Esophagus squamous epithelium (tissue), 5 donors: ENCODE results near the gene NRG3. TPM values are rescaled to one million over a fixed set of nuclear protein-coding genes. Genes with fewer than 3 reads are reported as not detected.

Experiments
- DNase-seq: peaks from one replicate; lab custom pipeline; 2025; lab: John Stamatoyannopoulos, UW
- H3K27ac ChIP-seq, 4 donors: fragments of 200-600 bp; sonication (generic); one replicate each; pipeline ENCODE4 v1.5.1; 2016 to 2019; ENCODE audit warnings: mild to moderate bottlenecking in 1 of 4
- H3K27me3 ChIP-seq, 4 donors: fragments of 200-600 bp; sonication (generic); 1 replicate in 3 of 4; 2 replicates in 1 of 4; pipeline versions ENCODE4 v1.5.1 to v1.6.0; 2017 to 2021; ENCODE audit warnings: antibody characterized with exemption in 1 of 4
- H3K36me3 ChIP-seq, 3 donors: fragments of 200-600 bp; sonication (generic); one replicate each; pipeline ENCODE4 v1.5.1; 2016 to 2019
- H3K4me1 ChIP-seq, 3 donors: fragments of 200-600 bp; sonication (generic); one replicate each; pipeline ENCODE4 v1.5.1; 2017 to 2019
- H3K4me3 ChIP-seq, 4 donors: fragments of 200-600 bp; sonication (generic); 1 replicate in 3 of 4; 2 replicates in 1 of 4; pipeline ENCODE4 v1.5.1; 2016 to 2019; ENCODE audit warnings: mild to moderate bottlenecking in 2 of 4, moderate library complexity in 1 of 4
- H3K9me3 ChIP-seq, 3 donors: fragments of 200-600 bp; sonication (generic); one replicate each; pipeline ENCODE4 v1.5.1; 2016 to 2019
- CTCF ChIP-seq, 6 experiments: fragments of 450-650 bp in 4 of 6; fragments of 200-600 bp in 2 of 6; sonication (generic) in 2 of 6; IDR thresholded peaks; one replicate each; pipeline ENCODE4 v1.5.1; 2016 to 2019; ENCODE audit warnings: antibody characterized with exemption in 6 of 6, mild to moderate bottlenecking in 4 of 6, moderate library complexity in 4 of 6
- POLR2A ChIP-seq, 4 donors: fragments of 450-650 bp; IDR thresholded peaks; one replicate each; pipeline ENCODE4 v1.6.1; 2017; ENCODE audit warnings: antibody characterized with exemption in 4 of 4, mild to moderate bottlenecking in 4 of 4, moderate library complexity in 3 of 4
- WGBS, 2 donors: methylation state at CpG; one replicate each; pipeline ENCODE4 v1.1.5; 2018; 5-methylcytosine and 5-hydroxymethylcytosine counted together
- intact Hi-C: fragments of 100-400 bp; cut with DNase I; formaldehyde crosslinking; loops from one replicate; pipeline ENCODE4 v1.15.0; 2022
- total RNA-seq, 4 donors: library from RNA; depleted of rRNA; stranded (reverse); fragments of >200 nt; gene quantifications; one replicate each; pipeline ENCODE4 v1.1.0, GENCODE V29; 2016
- donor health status: DM: yes; HTN: yes; CAD: no.

Gene NRG3
- total RNA-seq, 4 donors from 2014 or later = 0.19 TPM; not detected in 3

- intact Hi-C loops = no loop called here
- H3K4me3 ChIP-seq = no peak overlapping the region
- no peak for TF ChIP-seq POLR2A (IDR thresholded peaks at IDR 0.05)
- TF ChIP-seq CTCF (IDR thresholded peaks at IDR 0.05) = no peak
Measured at GRCh38 chr10:81959016-81959415, 84.0 kb downstream of the NRG3 start.

DNA sequence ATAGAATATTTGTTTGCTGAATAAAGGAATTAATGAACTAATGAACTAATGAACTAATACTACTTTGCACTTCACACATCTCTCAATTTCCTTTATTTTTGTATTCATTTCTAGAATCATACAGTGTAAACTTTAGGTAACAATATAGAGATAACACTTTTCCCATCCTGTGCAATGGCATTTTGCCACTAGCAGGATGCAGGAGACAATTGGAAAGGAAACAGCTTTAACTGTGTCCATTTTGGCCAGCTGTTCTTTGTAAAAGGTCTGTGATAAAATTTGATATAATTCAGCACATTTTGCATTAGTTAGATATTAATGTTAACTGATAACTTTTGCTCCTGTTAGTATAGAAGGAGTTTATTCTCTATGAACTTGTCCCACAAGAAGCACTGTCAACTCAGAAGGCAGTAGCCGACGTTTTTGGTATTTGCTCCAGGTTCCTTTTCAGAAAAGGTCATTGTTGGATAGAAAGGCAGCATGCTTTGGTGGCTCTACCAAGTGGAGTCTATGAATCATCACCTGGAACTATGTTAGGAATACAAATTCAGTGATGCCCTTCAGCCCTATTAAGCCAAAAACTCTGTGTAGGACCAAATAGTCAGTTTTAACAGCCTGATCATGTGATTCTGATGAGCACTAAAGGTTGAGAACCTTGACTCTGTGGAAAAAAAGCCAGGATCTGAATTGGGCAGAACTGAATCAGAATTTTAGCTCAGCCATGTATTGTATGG lies 86.6 kb downstream of the NRG3 start:
- Histone ChIP-seq H3K36me3 (no peaks in the 10 kb centered on the region), H3K4me1 (no peaks in the 10 kb centered on the region), H3K27ac (no peak overlapping the region), H3K9me3 (no peaks in the 10 kb centered on the region), H3K27me3 (no peaks in the 10 kb centered on the region), H3K4me3 (no peak overlapping the region)
- TF ChIP-seq CTCF (IDR thresholded peaks at IDR 0.05) = no peak
- TF ChIP-seq POLR2A (IDR thresholded peaks at IDR 0.05) = no peak
- WGBS, 2 donors = 77 to 85% methylated on average over 2 of the region's 2 CpGs
- intact Hi-C loops = no loop called here
- no peak for DNase-seq

More at GRCh38 chr10:81959016-81959415, 84.0 kb downstream of the NRG3 start:
- Histone ChIP-seq H3K27ac (no peak overlapping the region), H3K36me3 (no peaks in the 10 kb centered on the region), H3K4me1 (no peaks in the 10 kb centered on the region), H3K9me3 (no peaks in the 10 kb centered on the region), H3K27me3 (no peaks in the 10 kb centered on the region)
- DNase-seq = no peak

GRCh38 chr10:81963606-81964005 lies 88.6 kb downstream of the NRG3 start:
- H3K4me1 ChIP-seq = no peaks in the 10 kb centered on the region
- no peaks in the 10 kb centered on the region for H3K27me3 ChIP-seq
- no peak overlapping the region for H3K4me3 ChIP-seq
- no peak for DNase-seq
- 78 to 90% methylated on average over 9 of the region's 9 CpGs for WGBS, 2 donors
- no peaks in the 10 kb centered on the region for H3K36me3 ChIP-seq
- H3K9me3 ChIP-seq = no peaks in the 10 kb centered on the region
- H3K27ac ChIP-seq = no peak overlapping the region
- no peak for TF ChIP-seq POLR2A (IDR thresholded peaks at IDR 0.05)
- intact Hi-C loops = no loop called here

DNA sequence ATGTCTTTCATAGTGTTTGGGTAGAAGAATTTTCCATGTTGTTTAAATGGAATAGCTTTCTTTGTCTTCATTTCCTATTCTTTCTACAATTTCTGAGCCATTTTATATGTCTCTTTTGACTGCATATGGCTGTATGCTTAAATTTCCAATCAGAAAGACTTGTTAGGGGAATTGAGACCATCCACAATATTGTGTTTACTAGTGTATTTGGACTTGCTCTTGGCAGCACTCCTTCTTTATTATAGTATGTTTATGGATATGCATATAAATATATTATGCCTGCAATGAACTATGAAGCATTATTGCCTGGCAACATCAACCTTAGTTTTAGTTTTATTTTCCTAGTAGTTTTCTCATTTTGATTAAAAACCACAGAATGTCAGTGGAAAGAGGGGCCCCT lies 92.7 kb downstream of the NRG3 start:
- Histone ChIP-seq H3K4me3 (no peak overlapping the region), H3K36me3 (no peaks in the 10 kb centered on the region), H3K9me3 (peaks cover 0 to 6% (median 0%) of the 10 kb centered on the region in 3 donors), H3K4me1 (no peaks in the 10 kb centered on the region), H3K27me3 (no peaks in the 10 kb centered on the region), H3K27ac (no peak overlapping the region)
- TF ChIP-seq POLR2A (IDR thresholded peaks at IDR 0.05) (no peak), CTCF (IDR thresholded peaks at IDR 0.05) (no peak)
- no peak for DNase-seq
- intact Hi-C loops = no loop called here

- H3K4me3 ChIP-seq = no peak overlapping the region
- intact Hi-C loops = no loop called here
- H3K36me3 ChIP-seq = no peaks in the 10 kb centered on the region
- WGBS, 2 donors = 54 to 61% methylated on average over 2 of the region's 2 CpGs
- no peaks in the 10 kb centered on the region for H3K27me3 ChIP-seq
- H3K4me1 ChIP-seq = no peaks in the 10 kb centered on the region
- TF ChIP-seq POLR2A (IDR thresholded peaks at IDR 0.05) = no peak
- no peak for TF ChIP-seq CTCF (IDR thresholded peaks at IDR 0.05)
- no peak overlapping the region for H3K27ac ChIP-seq
- no peak for DNase-seq
- peaks cover 0 to 6% (median 0%) of the 10 kb centered on the region in 3 donors for H3K9me3 ChIP-seq
Measured at GRCh38 chr10:81969136-81969535, 94.1 kb downstream of the NRG3 start.
